GM12891 (cell line): Measurements from ENCODE around the gene ECHS1.

Source experiments
- PAX5 ChIP-seq: IDR thresholded peaks from 2 replicates; pipeline ENCODE4 v1.6.1; 2011; ENCODE audit warnings: low read length, moderate library complexity, mild to moderate bottlenecking; ENCODE audit not compliant: insufficient read depth, severe bottlenecking
- POLR2A ChIP-seq: IDR thresholded peaks from 2 replicates; pipeline ENCODE4 v1.6.1; 2011; ENCODE audit warnings: low read depth, low read length, control low read depth
- POLR2AphosphoS5 ChIP-seq: IDR thresholded peaks from 2 replicates; pipeline ENCODE4 v1.6.1; 2011; ENCODE audit warnings: low read depth, low read length, control low read depth
- SPI1 ChIP-seq: IDR thresholded peaks from 2 replicates; pipeline ENCODE4 v1.6.1; 2011; ENCODE audit warnings: low read depth, low read length, control low read depth
- TAF1 ChIP-seq: IDR thresholded peaks from 2 replicates; pipeline ENCODE4 v1.6.1; 2011; ENCODE audit warnings: low read depth, low read length, control low read depth

- no peak for TF ChIP-seq POLR2AphosphoS5
- no peak for TF ChIP-seq TAF1
- no peak for TF ChIP-seq POLR2A
- no peak for TF ChIP-seq SPI1
- no peak for TF ChIP-seq PAX5
Observed at GRCh38 chr10:133359554-133359971, 13.6 kb downstream of the ECHS1 start.
